Body of pancreas (tissue), 4 donors: ENCODE results near the gene CDX2.
"Not testable (repeated sequence)": the region's sequence is repeated elsewhere in the genome, so short reads cannot be mapped to it uniquely, and the experiment has no call there.

Experiments used
- POLR2A ChIP-seq, 3 donors: fragments of 450-650 bp; IDR thresholded peaks; one replicate each; pipeline ENCODE4 v1.6.1; 2016; ENCODE audit warnings: antibody characterized with exemption in 3 of 3, mild to moderate bottlenecking in 2 of 3
- TF ChIP-seq, protein P1 (sequence below), 7 experiments: fragments of 450-650 bp in 4 of 7; fragments of 200-600 bp in 3 of 7; sonication (generic) in 3 of 7; IDR thresholded peaks; one replicate each; pipeline ENCODE4 v1.5.1; 2016 to 2019; ENCODE audit warnings: antibody characterized with exemption in 7 of 7

DNA sequence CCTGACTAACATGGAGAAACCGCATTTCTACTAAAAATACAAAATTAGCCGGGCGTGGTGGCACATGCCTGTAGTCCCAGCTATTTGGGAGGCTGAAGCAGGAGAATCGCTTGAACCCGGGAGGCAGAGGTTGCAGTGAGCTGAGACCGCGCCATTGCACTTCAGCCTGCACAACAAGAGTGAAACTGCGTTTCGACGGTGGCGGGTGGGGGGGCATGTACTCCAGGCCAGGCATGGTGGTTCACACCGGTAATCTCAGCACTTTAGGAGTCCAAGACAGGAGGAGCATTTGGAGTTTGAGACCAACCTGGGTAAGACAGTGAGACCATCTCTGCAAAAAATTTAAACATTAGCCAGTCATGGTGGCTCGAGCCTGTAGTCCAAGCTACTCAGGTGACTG, 4.9 kb downstream of the CDX2 start:
- TF ChIP-seq, protein P1, sequence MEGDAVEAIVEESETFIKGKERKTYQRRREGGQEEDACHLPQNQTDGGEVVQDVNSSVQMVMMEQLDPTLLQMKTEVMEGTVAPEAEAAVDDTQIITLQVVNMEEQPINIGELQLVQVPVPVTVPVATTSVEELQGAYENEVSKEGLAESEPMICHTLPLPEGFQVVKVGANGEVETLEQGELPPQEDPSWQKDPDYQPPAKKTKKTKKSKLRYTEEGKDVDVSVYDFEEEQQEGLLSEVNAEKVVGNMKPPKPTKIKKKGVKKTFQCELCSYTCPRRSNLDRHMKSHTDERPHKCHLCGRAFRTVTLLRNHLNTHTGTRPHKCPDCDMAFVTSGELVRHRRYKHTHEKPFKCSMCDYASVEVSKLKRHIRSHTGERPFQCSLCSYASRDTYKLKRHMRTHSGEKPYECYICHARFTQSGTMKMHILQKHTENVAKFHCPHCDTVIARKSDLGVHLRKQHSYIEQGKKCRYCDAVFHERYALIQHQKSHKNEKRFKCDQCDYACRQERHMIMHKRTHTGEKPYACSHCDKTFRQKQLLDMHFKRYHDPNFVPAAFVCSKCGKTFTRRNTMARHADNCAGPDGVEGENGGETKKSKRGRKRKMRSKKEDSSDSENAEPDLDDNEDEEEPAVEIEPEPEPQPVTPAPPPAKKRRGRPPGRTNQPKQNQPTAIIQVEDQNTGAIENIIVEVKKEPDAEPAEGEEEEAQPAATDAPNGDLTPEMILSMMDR (IDR thresholded peaks at IDR 0.05) = not testable (repeated sequence)
- TF ChIP-seq POLR2A (IDR thresholded peaks at IDR 0.05) = not testable (repeated sequence)
